ENCODE data around the gene SPSB4. TPM values are rescaled to one million over a fixed set of nuclear protein-coding genes. Genes with fewer than 3 reads are reported as not detected.
A peak's percentile ranks its signal among the peaks of the same experiment; 100 is the strongest.

SPSB4 gene
- total RNA-seq, 4 donors from 2014 or later, result 3.5 TPM; not detected in 3

DNA sequence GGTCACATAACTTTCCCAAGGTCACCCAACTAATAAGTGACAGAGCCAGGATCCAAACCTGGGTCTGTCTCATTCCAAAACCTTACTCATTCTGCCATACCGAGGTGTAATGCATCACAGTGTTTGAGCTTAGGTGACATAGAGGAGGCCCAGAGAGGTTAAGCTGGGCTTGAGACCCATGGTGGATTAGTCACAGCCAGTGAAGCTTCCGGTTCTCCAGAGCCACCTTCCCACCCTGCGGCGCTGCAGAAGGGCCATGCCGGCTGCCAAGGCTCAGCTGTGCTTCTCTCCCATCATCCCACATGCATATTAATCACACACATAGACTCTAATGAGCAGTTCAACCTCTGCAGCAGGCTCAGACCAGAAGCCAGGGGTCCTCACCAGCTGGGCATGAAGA lies 42.2 kb downstream of the SPSB4 start:
- Histone ChIP-seq H3K4me3 (no peak overlapping the region), H3K9me3 (no peaks in the 10 kb centered on the region), H3K27me3 (no peaks in the 10 kb centered on the region), H3K4me1 (no peaks in the 10 kb centered on the region), H3K27ac (no peak overlapping the region), H3K36me3 (no peaks in the 10 kb centered on the region)
- no peak for DNase-seq
- TF ChIP-seq, protein P1, sequence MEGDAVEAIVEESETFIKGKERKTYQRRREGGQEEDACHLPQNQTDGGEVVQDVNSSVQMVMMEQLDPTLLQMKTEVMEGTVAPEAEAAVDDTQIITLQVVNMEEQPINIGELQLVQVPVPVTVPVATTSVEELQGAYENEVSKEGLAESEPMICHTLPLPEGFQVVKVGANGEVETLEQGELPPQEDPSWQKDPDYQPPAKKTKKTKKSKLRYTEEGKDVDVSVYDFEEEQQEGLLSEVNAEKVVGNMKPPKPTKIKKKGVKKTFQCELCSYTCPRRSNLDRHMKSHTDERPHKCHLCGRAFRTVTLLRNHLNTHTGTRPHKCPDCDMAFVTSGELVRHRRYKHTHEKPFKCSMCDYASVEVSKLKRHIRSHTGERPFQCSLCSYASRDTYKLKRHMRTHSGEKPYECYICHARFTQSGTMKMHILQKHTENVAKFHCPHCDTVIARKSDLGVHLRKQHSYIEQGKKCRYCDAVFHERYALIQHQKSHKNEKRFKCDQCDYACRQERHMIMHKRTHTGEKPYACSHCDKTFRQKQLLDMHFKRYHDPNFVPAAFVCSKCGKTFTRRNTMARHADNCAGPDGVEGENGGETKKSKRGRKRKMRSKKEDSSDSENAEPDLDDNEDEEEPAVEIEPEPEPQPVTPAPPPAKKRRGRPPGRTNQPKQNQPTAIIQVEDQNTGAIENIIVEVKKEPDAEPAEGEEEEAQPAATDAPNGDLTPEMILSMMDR (IDR thresholded peaks at IDR 0.05), result no peak
- TF ChIP-seq POLR2A (IDR thresholded peaks at IDR 0.05), result no peak
- intact Hi-C loops (cut with DNase I; ENCODE audit: low total_unique reads), result no loop called here

DNA sequence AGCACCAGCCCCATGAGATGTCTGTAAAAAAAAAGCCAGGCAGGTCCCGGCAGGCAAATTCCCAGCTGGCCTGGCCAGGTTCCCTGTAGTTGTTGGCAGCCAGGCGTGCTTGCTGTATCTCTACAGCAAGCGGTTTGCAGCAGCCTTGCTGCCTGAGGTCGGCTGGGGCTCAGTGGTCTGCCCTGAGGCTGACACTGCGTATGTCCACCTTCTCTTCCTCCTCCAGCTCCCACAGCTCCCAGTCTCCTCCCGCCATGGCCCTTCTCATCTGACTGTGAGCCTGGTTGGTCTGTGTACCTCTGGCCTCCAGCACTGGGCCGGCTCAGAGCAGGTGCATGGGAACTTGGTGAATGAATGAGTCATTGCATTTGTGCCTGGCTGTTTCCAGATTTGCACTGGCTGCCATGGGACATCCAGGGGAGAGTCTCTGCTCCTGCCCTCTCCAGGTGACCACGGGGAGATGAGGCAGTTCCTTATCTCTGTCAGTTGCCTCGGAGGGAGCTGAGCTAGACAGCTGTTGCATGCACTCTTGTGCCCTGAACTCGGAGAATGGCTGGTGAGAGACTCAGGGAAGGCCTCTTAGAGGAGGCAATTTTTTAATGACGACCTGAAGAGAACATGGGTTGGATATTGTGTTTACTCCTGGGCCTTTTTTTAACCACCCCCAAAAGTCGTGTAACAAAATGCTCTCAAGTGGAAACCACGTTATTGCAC lies 43.0 kb downstream of the SPSB4 start:
- Histone ChIP-seq H3K27ac (no peak overlapping the region), H3K36me3 (no peaks in the 10 kb centered on the region), H3K9me3 (no peaks in the 10 kb centered on the region), H3K27me3 (no peaks in the 10 kb centered on the region), H3K4me3 (no peak overlapping the region), H3K4me1 (no peaks in the 10 kb centered on the region)
- intact Hi-C loops (cut with DNase I; ENCODE audit: low total_unique reads), result no loop called here
- no peak for TF ChIP-seq POLR2A (IDR thresholded peaks at IDR 0.05)
- TF ChIP-seq, protein P1 (IDR thresholded peaks at IDR 0.05), result no peak
- peak in 1 of 2 donors; percentile 57 for DNase-seq

DNA sequence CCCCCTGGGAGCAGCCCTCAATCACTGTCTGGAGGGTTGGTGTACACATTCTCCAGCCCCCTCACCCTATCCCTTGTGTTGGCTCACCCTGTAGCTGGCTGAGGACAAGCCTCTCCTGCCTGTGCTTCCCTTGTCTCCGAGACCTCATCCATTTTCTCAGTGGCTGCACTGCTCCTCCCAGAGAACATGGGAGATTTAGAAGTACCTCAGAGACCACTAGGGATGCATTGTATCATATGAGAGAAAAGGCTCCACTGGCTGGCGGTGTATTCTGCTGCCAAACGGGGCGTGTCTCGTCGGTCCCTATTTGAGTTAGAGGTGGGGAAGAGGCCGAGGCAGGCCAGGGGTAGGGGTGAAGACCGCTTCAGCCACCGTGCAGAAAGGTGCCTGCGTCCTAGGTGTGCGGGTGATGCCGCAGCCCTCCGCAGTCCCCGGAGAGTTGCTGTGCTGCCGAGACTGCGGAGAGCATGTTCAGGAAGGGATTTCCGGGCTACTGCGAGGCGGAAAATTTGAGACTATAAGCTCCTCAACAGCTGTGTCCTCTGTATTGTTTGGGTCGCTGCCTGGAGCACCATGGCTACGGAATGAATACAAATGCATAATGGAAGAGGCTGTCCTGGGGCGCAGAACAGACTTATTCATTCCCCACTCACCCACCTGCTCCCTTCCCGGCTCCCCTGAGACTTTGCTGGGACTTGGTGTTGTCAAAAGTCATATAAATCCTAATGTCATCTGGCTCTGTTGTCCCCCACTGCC lies 43.8 kb downstream of the SPSB4 start:
- intact Hi-C loops (cut with DNase I; ENCODE audit: low total_unique reads), result no loop called here
- Histone ChIP-seq H3K9me3 (no peaks in the 10 kb centered on the region), H3K4me1 (no peaks in the 10 kb centered on the region), H3K4me3 (no peak overlapping the region), H3K36me3 (no peaks in the 10 kb centered on the region), H3K27me3 (no peaks in the 10 kb centered on the region), H3K27ac (no peak overlapping the region)
- peak; percentile 62 to 63 for DNase-seq
- TF ChIP-seq, protein P1 (IDR thresholded peaks at IDR 0.05), result no peak
- TF ChIP-seq POLR2A (IDR thresholded peaks at IDR 0.05), result no peak

DNA sequence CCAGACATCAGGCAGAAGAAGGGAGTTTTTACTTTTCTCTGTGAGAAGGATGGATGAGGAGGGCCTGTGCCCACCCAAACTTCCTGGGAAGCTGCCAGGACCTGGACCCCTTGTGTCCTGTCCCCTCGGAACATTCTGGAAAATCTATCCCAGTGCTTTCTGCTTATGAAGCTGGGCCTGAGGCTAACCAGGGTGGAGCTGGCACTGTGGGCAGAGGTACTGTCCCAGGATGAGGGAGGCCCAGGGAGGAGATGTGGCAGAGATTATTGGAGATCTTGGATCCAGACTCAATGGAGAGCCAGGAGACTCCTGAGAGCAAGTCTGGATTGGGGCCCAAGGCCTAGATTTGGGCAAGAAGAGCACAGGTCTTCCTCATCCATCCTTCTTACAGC lies 44.4 kb downstream of the SPSB4 start:
- H3K4me1 ChIP-seq, result no peaks in the 10 kb centered on the region
- no peak overlapping the region for H3K4me3 ChIP-seq
- no peak for DNase-seq
- intact Hi-C loops (cut with DNase I; ENCODE audit: low total_unique reads), result no loop called here
- no peak overlapping the region for H3K27ac ChIP-seq
- no peak for TF ChIP-seq POLR2A (IDR thresholded peaks at IDR 0.05)
- TF ChIP-seq, protein P1 (IDR thresholded peaks at IDR 0.05), result no peak
- H3K9me3 ChIP-seq, result no peaks in the 10 kb centered on the region
- no peaks in the 10 kb centered on the region for H3K27me3 ChIP-seq
- H3K36me3 ChIP-seq, result no peaks in the 10 kb centered on the region

DNA sequence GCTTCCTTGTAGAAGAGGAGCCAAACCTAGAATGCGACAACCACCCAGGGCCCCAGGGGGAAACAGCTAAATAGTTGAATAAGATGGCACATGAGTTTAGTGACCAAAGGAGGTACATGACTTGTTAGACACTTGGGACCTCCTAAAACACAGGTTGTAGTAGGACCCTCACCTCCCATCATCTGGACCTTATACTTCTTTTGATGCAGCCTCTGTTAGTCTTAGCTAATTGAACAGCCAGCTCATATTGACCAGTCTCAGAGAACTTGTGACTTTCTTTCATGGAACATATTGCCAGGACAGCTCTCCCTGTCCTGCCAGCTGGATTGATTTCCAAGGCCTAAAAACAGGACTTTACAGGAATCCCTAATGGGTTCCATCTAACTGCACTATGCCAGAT lies 45.0 kb downstream of the SPSB4 start:
- Histone ChIP-seq H3K36me3 (no peaks in the 10 kb centered on the region), H3K27ac (no peak overlapping the region), H3K27me3 (no peaks in the 10 kb centered on the region), H3K4me1 (no peaks in the 10 kb centered on the region), H3K9me3 (no peaks in the 10 kb centered on the region), H3K4me3 (no peak overlapping the region)
- intact Hi-C loops (cut with DNase I; ENCODE audit: low total_unique reads), result no loop called here
- no peak for TF ChIP-seq POLR2A (IDR thresholded peaks at IDR 0.05)
- TF ChIP-seq, protein P1 (IDR thresholded peaks at IDR 0.05), result no peak
- no peak for DNase-seq

Measured in uterus (tissue), 4 donors.